ENCODE data around the gene SPACA4. TPM values are rescaled to one million over a fixed set of nuclear protein-coding genes. Genes with fewer than 3 reads are reported as not detected.

SPACA4 gene
- total RNA-seq, 1 experiment from 2014 or later = not detected

DNA sequence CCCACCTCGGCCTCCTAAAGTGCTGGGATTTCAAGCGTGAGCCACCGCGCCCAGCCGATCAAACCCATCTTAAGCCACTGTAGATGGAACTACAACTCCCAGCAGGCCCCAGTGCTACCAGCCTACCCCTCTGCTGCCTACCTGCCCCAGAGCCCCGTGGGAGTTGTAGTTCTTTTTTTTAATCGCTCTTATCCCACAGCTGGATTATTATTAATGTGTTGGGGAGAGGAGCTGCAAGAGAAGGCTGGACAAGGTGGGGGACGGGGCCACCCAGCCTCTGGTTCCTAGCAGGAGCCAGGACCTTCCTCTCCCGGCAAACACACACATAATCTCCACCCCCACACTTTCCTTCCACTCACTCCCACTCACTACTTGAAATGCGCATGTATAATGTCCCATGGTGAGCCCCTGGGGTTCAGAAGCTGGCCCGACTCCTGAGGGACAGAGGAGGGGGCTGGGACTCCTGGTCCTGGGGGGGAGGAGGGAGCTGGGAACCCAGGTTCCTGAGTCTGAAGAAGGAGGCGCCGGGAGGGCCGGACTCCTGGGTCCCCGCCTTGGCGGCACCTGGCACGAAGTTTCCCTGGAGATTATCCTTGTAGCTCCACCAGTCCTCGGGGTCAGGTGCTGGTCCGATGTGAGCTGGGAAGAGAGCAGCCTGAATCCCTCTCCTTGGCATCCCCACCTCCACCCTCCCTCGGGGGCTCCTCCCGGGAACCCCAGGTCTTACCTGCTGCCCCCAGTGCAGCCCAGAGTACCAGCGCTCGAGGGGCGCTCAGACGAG is 38.5 kb downstream of the SPACA4 start:
- no peak overlapping the region for H3T11ph ChIP-seq (ENCODE audit: low read length)
- H2BK15ac ChIP-seq (ENCODE audit: low read depth, low read length) = no peak overlapping the region
- H3K23me2 ChIP-seq (ENCODE audit: insufficient read length, low read depth, low read length, poor library complexity, severe bottlenecking) = peaks cover 16% of the 10 kb centered on the region
- H3K18ac ChIP-seq (ENCODE audit: insufficient read length, low read depth, low read length) = no peak overlapping the region
- no peak overlapping the region for H3K56ac ChIP-seq (ENCODE audit: insufficient read length, low read depth, low read length)
- no peak overlapping the region for H3K4ac ChIP-seq (ENCODE audit: low read depth, low read length)
- H3K9ac ChIP-seq (ENCODE audit: extremely low read depth, insufficient read length, low read length) = no peak overlapping the region
- H3K79me2 ChIP-seq (ENCODE audit: insufficient read depth, low read length) = no peaks in the 10 kb centered on the region
- no peak overlapping the region for H3K27ac ChIP-seq (ENCODE audit: insufficient read length, low read depth, low read length)
- H2AK5ac ChIP-seq (ENCODE audit: insufficient read length, low read length) = no peak overlapping the region
- Mint-ChIP-seq H3K9me3 (no peaks in the 10 kb centered on the region; a peak in 1 of 5 replicates), H3K36me3 (ENCODE audit: insufficient read depth in 1 of 3, low read depth in 3 of 3) (peaks cover 5 to 21% (median 20%) of the 10 kb centered on the region in 3 experiments), H3K4me1 (peaks cover 18% of the 10 kb centered on the region in 2 experiments), H3K27ac (peak overlapping the region; percentile 29 to 95 (median 90); a peak in 6 of 7 replicates), H3K4me3 (peak overlapping the region; percentile 84 to 93), H3K27me3 (ENCODE audit: low read depth) (no peaks in the 10 kb centered on the region; the same call in 1 of the 2 replicates)
- no peaks in the 10 kb centered on the region for H3K9me3 ChIP-seq (ENCODE audit: control insufficient read depth, low read depth, low read length)
- no peak overlapping the region for H4K91ac ChIP-seq (ENCODE audit: insufficient read length, low read depth, low read length)
- no peak overlapping the region for H4K5ac ChIP-seq (ENCODE audit: insufficient read length, low read depth, low read length)
- H2BK20ac ChIP-seq (ENCODE audit: low read depth, low read length, poor library complexity, severe bottlenecking) = no peak overlapping the region
- TF ChIP-seq, protein P1, sequence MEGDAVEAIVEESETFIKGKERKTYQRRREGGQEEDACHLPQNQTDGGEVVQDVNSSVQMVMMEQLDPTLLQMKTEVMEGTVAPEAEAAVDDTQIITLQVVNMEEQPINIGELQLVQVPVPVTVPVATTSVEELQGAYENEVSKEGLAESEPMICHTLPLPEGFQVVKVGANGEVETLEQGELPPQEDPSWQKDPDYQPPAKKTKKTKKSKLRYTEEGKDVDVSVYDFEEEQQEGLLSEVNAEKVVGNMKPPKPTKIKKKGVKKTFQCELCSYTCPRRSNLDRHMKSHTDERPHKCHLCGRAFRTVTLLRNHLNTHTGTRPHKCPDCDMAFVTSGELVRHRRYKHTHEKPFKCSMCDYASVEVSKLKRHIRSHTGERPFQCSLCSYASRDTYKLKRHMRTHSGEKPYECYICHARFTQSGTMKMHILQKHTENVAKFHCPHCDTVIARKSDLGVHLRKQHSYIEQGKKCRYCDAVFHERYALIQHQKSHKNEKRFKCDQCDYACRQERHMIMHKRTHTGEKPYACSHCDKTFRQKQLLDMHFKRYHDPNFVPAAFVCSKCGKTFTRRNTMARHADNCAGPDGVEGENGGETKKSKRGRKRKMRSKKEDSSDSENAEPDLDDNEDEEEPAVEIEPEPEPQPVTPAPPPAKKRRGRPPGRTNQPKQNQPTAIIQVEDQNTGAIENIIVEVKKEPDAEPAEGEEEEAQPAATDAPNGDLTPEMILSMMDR (conservative IDR thresholded peaks at IDR 0.05) = no peak
- no peaks in the 10 kb centered on the region for H3K27me3 ChIP-seq (ENCODE audit: insufficient read depth, low read length)
- no peak overlapping the region for H2AFZ ChIP-seq (ENCODE audit: low read length)
- no CpG with 5 or more reads among the region's 25 CpGs for WGBS (ENCODE audit: extremely low coverage, insufficient read length, low lambda C conversion rate)
- no peak overlapping the region for H3K14ac ChIP-seq (ENCODE audit: insufficient read depth, low read length)
- H2BK5ac ChIP-seq (ENCODE audit: insufficient read length, low read length) = no peak overlapping the region
- peak overlapping the region; percentile 69 for H3K4me2 ChIP-seq (ENCODE audit: insufficient read depth, insufficient read length, low read length)
- DNase-seq = peak; percentile 82
- no peaks in the 10 kb centered on the region for H3K79me1 ChIP-seq (ENCODE audit: insufficient read depth, low read depth, low read length, poor library complexity, severe bottlenecking)
- no peak overlapping the region for H4K8ac ChIP-seq (replicated peaks; ENCODE audit: insufficient read length, low read depth, low read length)
- H3K4me1 ChIP-seq (ENCODE audit: insufficient read depth, low read length) = no peaks in the 10 kb centered on the region
- H3K23ac ChIP-seq (ENCODE audit: insufficient read length, low read depth, low read length) = no peak overlapping the region
- H4K20me1 ChIP-seq (ENCODE audit: control insufficient read depth, insufficient read depth, insufficient read length) = no peaks in the 10 kb centered on the region
- H2BK12ac ChIP-seq (ENCODE audit: insufficient read length, low read depth, low read length) = no peak overlapping the region
- H2BK120ac ChIP-seq (ENCODE audit: low read depth, low read length, poor library complexity, severe bottlenecking) = no peak overlapping the region
